Activated CD4-positive, alpha-beta T cell treated with anti-CD3 and anti-CD28 coated beads for 36 hours (primary cell): ENCODE measurements around the gene GNL1. TPM values are rescaled to one million over a fixed set of nuclear protein-coding genes. Genes with fewer than 3 reads are reported as not detected.
"Not testable (repeated sequence)": the region's sequence is repeated elsewhere in the genome, so short reads cannot be mapped to it uniquely, and the experiment has no call there.

ENCODE experiments used
- ATAC-seq: fragments of 200-7000 bp; cut with Tn5 transposase; one replicate; pipeline ENCODE4 v1.10.0; 2021; ENCODE audit warnings: mild to moderate bottlenecking, moderate library complexity
- CTCF ChIA-PET: fragments of 350-600 bp; sonication (Branson Sonifier 250); formaldehyde crosslinking; loops from one replicate; lab custom pipeline; 2021; ENCODE audit warnings: antibody characterized with exemption; lab: Charles Lee
- POLR2A ChIA-PET: fragments of 350-600 bp; sonication (Branson Sonifier 250); formaldehyde crosslinking; loops from one replicate; lab custom pipeline; 2021; ENCODE audit warnings: antibody characterized with exemption, inconsistent platforms; lab: Charles Lee
- DNase-seq: peaks from one replicate; pipeline ENCODE4 v3.0.0-alpha.2; 2020
- H3K27ac Mint-ChIP-seq: one replicate; pipeline ENCODE4 v1.8.0; 2021; ENCODE audit warnings: mixed read lengths
- H3K27me3 Mint-ChIP-seq: one replicate; pipeline ENCODE4 v1.8.0; 2021; ENCODE audit warnings: mixed read lengths
- H3K36me3 Mint-ChIP-seq: one replicate; pipeline ENCODE4 v1.8.0; 2021; ENCODE audit warnings: low read depth, mixed read lengths
- H3K4me1 Mint-ChIP-seq: one replicate; pipeline ENCODE4 v1.8.0; 2021; ENCODE audit warnings: mixed read lengths
- H3K4me3 Mint-ChIP-seq: one replicate; pipeline ENCODE4 v1.8.0; 2021; ENCODE audit warnings: mild to moderate bottlenecking, moderate library complexity, mixed read lengths
- H3K9me3 Mint-ChIP-seq: one replicate; pipeline ENCODE4 v1.8.0; 2021; ENCODE audit warnings: low read depth, mixed read lengths
- intact Hi-C, 2 experiments: fragments of 100-400 bp; cut with DNase I in 1 of 2; cut with micrococcal nuclease in 1 of 2; formaldehyde crosslinking; loops; one replicate each; pipeline versions ENCODE4 v1.14.2 to v1.15.1; 2022 to 2024; cut with DNase I, micrococcal nuclease
- total RNA-seq, 2 experiments: library from RNA; stranded (reverse); gene quantifications; one replicate each; pipeline ENCODE4 v1.2.3, GENCODE V29; 2021

The GNL1 gene
- total RNA-seq, 2 experiments from 2014 or later = 91.3 to 104 TPM

DNA sequence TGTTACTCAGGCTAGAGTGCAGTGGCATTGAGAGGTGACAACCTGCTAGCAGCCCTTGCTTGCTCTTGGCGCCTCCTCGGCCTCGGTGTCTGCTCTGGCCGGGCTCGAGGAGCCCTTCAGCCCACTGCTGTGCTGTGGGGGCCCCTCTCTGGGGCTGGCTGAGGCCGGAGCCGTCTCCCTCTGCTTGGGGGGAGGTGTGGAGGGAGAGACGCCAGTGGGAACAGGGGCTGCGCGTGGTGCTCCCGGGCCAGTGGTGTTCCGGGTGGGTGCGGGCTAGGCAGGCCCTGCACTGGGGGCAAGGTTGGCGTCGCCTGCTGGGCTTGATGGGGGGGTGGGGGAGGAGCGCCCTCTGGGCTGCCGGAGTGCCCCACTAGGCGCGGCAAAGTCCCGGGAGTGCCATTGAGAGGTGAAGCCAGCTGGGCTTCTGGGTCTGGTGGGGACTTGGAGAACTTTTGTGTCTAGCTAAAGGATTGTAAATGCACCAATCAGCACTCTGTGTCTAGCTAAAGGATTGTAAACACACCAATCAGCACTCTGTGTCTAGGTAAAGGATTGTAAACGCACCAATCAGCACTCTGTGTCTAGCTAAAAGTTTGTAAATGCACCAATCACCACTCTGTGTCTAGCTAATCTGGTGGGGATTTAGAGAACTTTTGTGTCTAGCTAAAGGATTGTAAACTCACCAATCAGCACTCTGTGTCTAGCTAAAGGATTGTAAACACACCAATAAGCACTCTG lies 38.4 kb downstream of the GNL1 start:
- Mint-ChIP-seq H3K27ac (peak overlapping the region; percentile 98), H3K36me3 (peaks cover 37% of the 10 kb centered on the region), H3K4me3 (peak overlapping the region; percentile 42), H3K9me3 (peaks cover 18% of the 10 kb centered on the region), H3K4me1 (peaks cover 70% of the 10 kb centered on the region)
- DNase-seq, ATAC-seq, H3K27me3 Mint-ChIP-seq: not testable (repeated sequence)
- intact Hi-C loops = loop anchor here (1.0 to 10.0 kb wide), 2 partner anchors 10 to 1057 kb away; partner anchors contain the start of genes LTA (in 1 of the 2) and TNF (in 1 of the 2)
- POLR2A ChIA-PET = interaction anchor here (0.6 to 1.7 kb wide), 5 partner anchors 10 to 95 kb away, joined by 3 to 6 read pairs (median 5); no protein-coding TSS in a partner anchor
- CTCF ChIA-PET = interaction anchor here (0.7 to 3.6 kb wide), 8 partner anchors 9 to 252 kb away, joined by 3 to 17 read pairs (median 4); no protein-coding TSS in a partner anchor

DNA sequence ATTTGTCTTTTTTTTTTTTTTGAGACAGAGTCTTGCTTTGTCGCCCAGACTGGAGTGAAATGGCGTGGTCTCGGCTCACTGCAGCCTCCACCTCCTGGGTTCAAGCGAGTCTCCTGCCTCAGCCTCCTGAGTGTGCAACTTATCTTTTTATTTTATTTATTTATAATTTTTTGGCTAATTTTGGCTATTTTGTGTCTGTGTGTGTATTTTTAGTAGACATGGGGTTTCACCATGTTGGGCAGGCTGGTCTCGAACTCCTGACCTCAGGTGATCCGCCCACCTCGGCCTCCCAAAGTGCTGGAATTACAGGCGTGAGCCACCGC lies 39.6 kb downstream of the GNL1 start:
- H3K27me3 Mint-ChIP-seq, DNase-seq, ATAC-seq: not testable (repeated sequence)
- CTCF ChIA-PET = interaction anchor here (0.8 to 3.6 kb wide), 4 partner anchors 16 to 224 kb away, joined by 3 to 17 read pairs (median 6); no protein-coding TSS in a partner anchor
- intact Hi-C loops = loop anchor here (1.0 to 10.0 kb wide), 9 partner anchors 8 to 1058 kb away; partner anchors contain the start of genes GNL1 (in 1 of the 2), HLA-E (in 1 of the 2), LTA (in 1 of the 2) and MRPS18B (in 1 of the 2)
- Mint-ChIP-seq H3K4me1 (peaks cover 69% of the 10 kb centered on the region), H3K4me3 (peak overlapping the region; percentile 74), H3K36me3 (peaks cover 25% of the 10 kb centered on the region), H3K9me3 (peaks cover 12% of the 10 kb centered on the region), H3K27ac (peak overlapping the region; percentile 98)
- POLR2A ChIA-PET = interaction anchor here (0.6 to 1.5 kb wide), 6 partner anchors 11 to 1029 kb away, joined by 3 to 12 read pairs (median 6); no protein-coding TSS in a partner anchor

DNA sequence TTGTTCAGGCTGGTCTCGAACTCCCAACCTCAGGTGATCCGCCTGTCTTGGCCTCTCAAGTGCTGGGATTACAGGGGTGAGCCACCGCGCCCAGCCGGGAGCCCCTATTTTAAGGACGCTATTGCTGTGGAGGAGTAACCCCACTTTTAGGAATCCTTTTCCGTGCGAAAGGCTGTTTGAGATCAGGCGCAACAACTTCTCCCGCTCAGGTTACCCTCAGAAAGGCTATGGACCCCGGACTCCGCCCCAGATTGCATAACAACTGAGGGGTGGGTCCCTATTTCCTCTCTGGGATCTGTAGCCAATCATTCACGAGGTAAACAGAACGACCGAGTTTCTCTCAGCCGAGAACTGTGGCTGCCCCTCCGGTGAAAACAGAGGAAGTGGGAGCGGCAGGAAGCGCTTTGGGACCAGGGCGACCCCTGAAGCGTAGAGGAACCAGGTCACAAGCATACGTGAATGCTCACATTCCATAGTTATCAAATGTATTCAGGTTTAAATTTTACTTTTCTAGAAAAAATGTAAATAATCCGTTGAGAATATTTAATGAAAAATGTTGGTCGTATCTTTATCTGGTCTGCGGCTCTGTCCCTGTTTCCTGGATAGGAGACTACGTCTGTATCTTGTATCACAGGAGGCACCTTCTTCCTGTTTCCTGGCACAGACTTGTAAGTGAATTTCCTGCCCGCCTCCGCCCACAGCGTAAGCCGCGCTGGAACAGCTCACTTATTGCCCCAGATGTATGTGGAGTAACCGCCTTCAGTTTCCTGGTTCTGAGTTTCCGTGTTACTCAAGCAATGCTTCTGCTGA lies 40.1 kb downstream of the GNL1 start:
- Mint-ChIP-seq H3K4me3 (peak overlapping the region; percentile 74), H3K4me1 (peaks cover 69% of the 10 kb centered on the region), H3K27ac (peak overlapping the region; percentile 98), H3K36me3 (peaks cover 23% of the 10 kb centered on the region), H3K27me3 (no peaks in the 10 kb centered on the region), H3K9me3 (peaks cover 12% of the 10 kb centered on the region)
- CTCF ChIA-PET = interaction anchor here (0.8 to 3.6 kb wide), 4 partner anchors 16 to 224 kb away, joined by 3 to 17 read pairs (median 6); no protein-coding TSS in a partner anchor
- POLR2A ChIA-PET = interaction anchor here (0.6 to 1.5 kb wide), 6 partner anchors 12 to 1030 kb away, joined by 3 to 12 read pairs (median 6); no protein-coding TSS in a partner anchor
- peak; percentile 87 for ATAC-seq
- intact Hi-C loops = loop anchor here (1.0 to 10.0 kb wide), 9 partner anchors 8 to 1059 kb away; partner anchors contain the start of genes GNL1 (in 1 of the 2), HLA-E (in 1 of the 2), LTA (in 1 of the 2) and MRPS18B (in 1 of the 2)
- DNase-seq = peak; percentile 96

DNA sequence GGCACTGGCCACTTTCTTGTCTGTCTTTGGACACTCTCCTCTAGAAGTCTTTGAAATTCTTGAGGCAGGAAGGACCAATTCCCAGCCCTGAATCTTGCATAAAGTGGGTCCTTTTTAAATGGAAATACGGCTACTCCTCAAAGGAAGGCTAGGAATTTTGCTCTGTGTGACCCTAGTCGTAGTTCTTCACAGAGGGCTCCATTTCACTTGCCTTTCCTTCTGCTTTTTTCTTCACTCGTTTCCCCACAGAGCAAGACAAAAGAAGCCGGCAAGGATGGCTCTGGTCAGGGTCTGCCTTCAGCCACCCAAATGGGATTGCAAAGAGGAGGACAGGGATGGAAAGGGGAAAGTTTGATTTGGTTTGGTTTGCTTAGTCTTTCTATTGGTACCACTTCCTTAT lies 41.2 kb downstream of the GNL1 start:
- H3K4me1 Mint-ChIP-seq = peaks cover 68% of the 10 kb centered on the region
- H3K27ac Mint-ChIP-seq = peak overlapping the region; percentile 98
- ChIA-PET CTCF (interaction anchor here (0.7 to 1.9 kb wide), 3 partner anchors 11 to 22 kb away, joined by 3 to 8 read pairs (median 3); no protein-coding TSS in a partner anchor), POLR2A (no interaction called here)
- peak overlapping the region; percentile 74 for H3K4me3 Mint-ChIP-seq
- peaks cover 19% of the 10 kb centered on the region for H3K36me3 Mint-ChIP-seq
- intact Hi-C loops = loop anchor here in 1 of 2 experiments (10.0 kb wide), 1 partner anchor 1060 kb away; the partner anchor contains the start of genes LTA and TNF
- peaks cover 12% of the 10 kb centered on the region for H3K9me3 Mint-ChIP-seq
- no peak for ATAC-seq
- no peak for DNase-seq
- H3K27me3 Mint-ChIP-seq = no peaks in the 10 kb centered on the region

DNA sequence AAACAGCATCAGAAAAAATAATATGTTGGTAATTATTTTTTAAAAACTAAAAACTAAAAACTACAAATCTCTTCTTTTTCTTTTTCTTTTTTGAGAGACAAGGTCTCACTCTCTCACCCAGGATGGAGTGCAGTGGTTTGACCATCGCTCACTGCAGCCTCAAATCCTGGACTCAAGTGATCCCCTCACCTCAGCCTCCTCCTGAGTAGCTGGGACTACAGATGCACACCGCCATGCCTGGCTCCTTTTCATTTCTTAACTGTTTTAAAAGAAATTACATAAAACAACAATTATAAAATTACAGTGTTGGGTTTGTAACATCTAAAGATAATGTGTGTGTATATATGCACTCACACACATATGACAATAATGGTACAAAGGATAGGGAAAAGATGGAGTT lies 42.8 kb downstream of the GNL1 start:
- POLR2A ChIA-PET = no interaction called here
- no peak for DNase-seq

DNA sequence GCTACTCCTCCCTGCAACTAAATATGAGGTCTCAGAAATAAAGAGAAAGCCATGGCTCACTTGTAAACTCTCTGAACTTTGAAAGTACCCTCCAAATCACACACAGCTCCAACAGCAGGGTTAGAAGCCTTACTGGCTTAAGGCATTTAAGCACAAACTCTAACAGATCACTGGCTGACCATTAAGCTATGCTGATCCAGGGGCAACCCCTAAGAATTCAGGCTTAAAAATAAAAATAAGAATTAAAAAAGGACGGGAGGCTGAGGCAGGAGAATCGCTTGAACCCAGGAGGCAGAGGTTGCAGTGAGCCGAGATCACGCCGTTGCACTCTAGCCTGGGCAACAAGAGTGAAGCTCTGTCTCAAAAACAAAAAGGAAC lies 45.1 kb downstream of the GNL1 start:
- Mint-ChIP-seq H3K9me3 (no peaks in the 10 kb centered on the region), H3K4me3 (peak overlapping the region; percentile 49), H3K4me1 (peaks cover 73% of the 10 kb centered on the region), H3K36me3 (peaks cover 2% of the 10 kb centered on the region), H3K27me3 (no peaks in the 10 kb centered on the region), H3K27ac (peak overlapping the region; percentile 72)
- DNase-seq (peak; percentile 3), ATAC-seq (no peak)
- intact Hi-C loops = loop anchor here in 1 of 2 experiments (10.0 kb wide), 1 partner anchor 1064 kb away; the partner anchor contains the start of genes LTA and TNF
- ChIA-PET POLR2A (interaction anchor here (0.7 to 2.1 kb wide), 4 partner anchors 11 to 21 kb away, joined by 3 to 6 read pairs (median 3); no protein-coding TSS in a partner anchor), CTCF (interaction anchor here (0.8 to 4.3 kb wide), 11 partner anchors 11 to 34 kb away, joined by 3 to 39 read pairs (median 7); no protein-coding TSS in a partner anchor)

More for the DNA sequence above, 42.8 kb downstream of the GNL1 start:
- no peak for ATAC-seq
- no peak overlapping the region for H3K27ac Mint-ChIP-seq
- H3K27me3 Mint-ChIP-seq = no peaks in the 10 kb centered on the region
- CTCF ChIA-PET = interaction anchor here (0.7 to 1.9 kb wide), 2 partner anchors 20 to 28 kb away, joined by 3 to 8 read pairs; no protein-coding TSS in a partner anchor
- H3K9me3 Mint-ChIP-seq = peaks cover 3% of the 10 kb centered on the region
- H3K36me3 Mint-ChIP-seq = peaks cover 7% of the 10 kb centered on the region
- intact Hi-C loops = loop anchor here in 1 of 2 experiments (10.0 kb wide), 1 partner anchor 1061 kb away; the partner anchor contains the start of genes LTA and TNF
- H3K4me3 Mint-ChIP-seq = no peak overlapping the region
- H3K4me1 Mint-ChIP-seq = peaks cover 70% of the 10 kb centered on the region

DNA sequence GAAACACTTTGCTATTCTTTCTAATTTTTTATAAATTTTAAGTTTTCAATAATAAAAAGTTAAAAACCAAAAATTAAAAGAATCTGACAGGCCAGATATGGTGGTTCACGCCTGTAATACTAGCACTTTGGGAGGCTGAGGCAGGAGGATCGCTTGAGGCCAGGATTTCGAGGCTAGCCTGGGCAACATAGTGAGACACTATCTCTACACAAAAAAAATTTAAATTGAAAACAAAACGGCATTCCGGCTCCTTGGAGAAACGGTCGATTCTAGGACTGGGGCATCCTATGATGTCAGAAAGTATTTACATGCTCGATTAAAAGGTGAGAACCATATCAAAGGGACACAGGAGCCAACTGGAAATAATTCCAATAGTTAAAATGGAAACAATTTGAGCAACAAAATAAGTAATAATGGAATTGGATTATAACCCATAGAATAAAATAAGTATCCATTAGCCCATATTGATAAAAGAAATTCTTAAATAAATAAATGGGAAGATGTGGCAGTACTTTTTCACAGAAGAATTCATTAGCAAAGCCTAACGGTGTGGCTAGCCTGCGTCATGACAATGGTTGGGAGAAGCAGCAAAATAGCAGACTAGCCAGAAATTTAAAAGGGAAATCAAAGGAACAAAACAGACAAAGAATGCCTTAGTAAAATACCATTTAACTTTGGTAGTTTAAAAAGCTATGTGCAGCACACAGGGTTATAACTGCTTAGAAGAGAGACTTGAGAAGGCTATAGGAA lies 45.7 kb downstream of the GNL1 start:
- DNase-seq = peak; percentile 3
- Mint-ChIP-seq H3K4me3 (peak overlapping the region; percentile 49), H3K4me1 (peaks cover 72% of the 10 kb centered on the region), H3K36me3 (peaks cover 2% of the 10 kb centered on the region), H3K9me3 (no peaks in the 10 kb centered on the region), H3K27ac (peak overlapping the region; percentile 72), H3K27me3 (no peaks in the 10 kb centered on the region)
- POLR2A ChIA-PET = interaction anchor here (0.7 to 2.1 kb wide), 3 partner anchors 10 to 20 kb away, joined by 3 to 6 read pairs (median 3); no protein-coding TSS in a partner anchor
- CTCF ChIA-PET = interaction anchor here (0.6 to 4.3 kb wide), 15 partner anchors 10 to 396 kb away, joined by 3 to 39 read pairs (median 7); no protein-coding TSS in a partner anchor
- intact Hi-C loops = loop anchor here in 1 of 2 experiments (10.0 kb wide), 1 partner anchor 1064 kb away; the partner anchor contains the start of genes LTA and TNF
- no peak for ATAC-seq

DNA sequence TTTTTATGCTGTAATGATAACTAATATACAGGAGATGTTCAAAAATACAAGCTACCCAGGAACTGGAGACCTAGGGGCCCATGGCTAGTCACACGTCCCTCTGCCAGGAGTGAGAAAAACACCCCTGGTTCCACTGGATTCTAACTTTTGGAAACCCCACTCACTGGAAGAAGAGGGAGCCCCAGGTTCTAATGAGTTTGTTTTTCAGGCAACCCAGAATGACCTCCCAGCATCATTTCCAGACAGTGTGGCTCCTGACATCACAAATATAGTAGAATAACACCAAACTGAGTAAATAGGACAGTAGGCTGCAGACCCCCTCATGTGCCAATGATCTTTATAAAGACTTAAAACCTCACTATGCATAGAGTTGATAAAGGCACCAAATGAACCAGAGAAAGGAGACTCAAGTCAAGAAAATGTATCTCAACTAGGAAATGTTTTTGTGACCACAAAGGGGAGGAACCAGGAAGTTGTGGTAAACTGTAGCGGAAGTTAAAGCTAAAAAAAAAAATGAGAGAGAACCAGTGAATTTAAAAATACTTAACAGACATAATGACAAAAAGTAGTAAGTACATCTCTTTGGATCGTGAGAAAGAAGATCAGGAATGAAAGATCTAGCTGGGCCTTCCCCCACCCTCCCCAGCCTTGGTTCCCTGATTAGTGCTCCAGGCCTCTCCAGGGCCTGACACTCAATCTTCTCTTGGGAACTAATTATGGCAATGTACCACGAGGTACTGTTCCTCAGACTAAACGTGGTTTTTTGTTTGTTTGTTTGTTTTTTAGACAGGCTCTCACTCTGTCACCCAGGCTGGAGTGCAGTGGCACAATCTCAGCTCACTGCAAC lies 47.2 kb downstream of the GNL1 start:
- Mint-ChIP-seq H3K36me3 (peaks cover 2% of the 10 kb centered on the region), H3K27me3 (no peaks in the 10 kb centered on the region), H3K27ac (peak overlapping the region; percentile 94), H3K4me3 (peak overlapping the region; percentile 51), H3K4me1 (peaks cover 60% of the 10 kb centered on the region), H3K9me3 (no peaks in the 10 kb centered on the region)
- intact Hi-C loops = loop anchor here (1.0 to 2.0 kb wide), 4 partner anchors 7 to 20 kb away; no protein-coding TSS in a partner anchor
- CTCF ChIA-PET = interaction anchor here (0.6 to 4.3 kb wide), 15 partner anchors 9 to 62 kb away, joined by 3 to 39 read pairs (median 5); partner anchors contain the start of gene ABCF1
- DNase-seq = peak; percentile 37
- POLR2A ChIA-PET = interaction anchor here (0.6 to 2.1 kb wide), 4 partner anchors 17 to 179 kb away, joined by 4 to 6 read pairs (median 5); no protein-coding TSS in a partner anchor
- ATAC-seq = peak; percentile 71
